ENCODE measurements around the gene POLD1. TPM values are rescaled to one million over a fixed set of nuclear protein-coding genes. Genes with fewer than 3 reads are reported as not detected.

The POLD1 gene
- total RNA-seq, 2 experiments from 2014 or later, result 117 to 119 TPM

- H3K27me3 Mint-ChIP-seq, result peaks cover 2% of the 10 kb centered on the region
- ChIA-PET POLR2A (no interaction called here), CTCF (interaction anchor here (0.8 to 1.0 kb wide), 2 partner anchors 10 to 106 kb away, joined by 3 read pairs; no protein-coding TSS in a partner anchor)
- H3K4me3 Mint-ChIP-seq, result no peak overlapping the region
- H3K27ac Mint-ChIP-seq, result no peak overlapping the region
- no peak for DNase-seq
- H3K4me1 Mint-ChIP-seq, result no peaks in the 10 kb centered on the region
- H3K36me3 Mint-ChIP-seq (ENCODE audit: low read depth), result no peaks in the 10 kb centered on the region
- no peaks in the 10 kb centered on the region for H3K9me3 Mint-ChIP-seq
Observed at GRCh38 chr19:50450369-50451222, 66.4 kb downstream of the POLD1 start.

- Mint-ChIP-seq H3K9me3 (no peaks in the 10 kb centered on the region), H3K27ac (no peak overlapping the region), H3K4me1 (no peaks in the 10 kb centered on the region), H3K36me3 (ENCODE audit: low read depth) (no peaks in the 10 kb centered on the region), H3K4me3 (no peak overlapping the region), H3K27me3 (peaks cover 2% of the 10 kb centered on the region)
- CTCF ChIA-PET, result interaction anchor here (1.0 kb wide), 1 partner anchor 10 kb away, joined by 3 read pairs; no protein-coding TSS in a partner anchor
- POLR2A ChIA-PET, result no interaction called here
- DNase-seq, result no peak
Observed at GRCh38 chr19:50451223-50451534, 67.0 kb downstream of the POLD1 start.

- POLR2A ChIA-PET, result no interaction called here
- H3K9me3 Mint-ChIP-seq, result no peaks in the 10 kb centered on the region
- H3K4me1 Mint-ChIP-seq, result no peaks in the 10 kb centered on the region
- H3K27ac Mint-ChIP-seq, result no peak overlapping the region
- peaks cover 11% of the 10 kb centered on the region for H3K27me3 Mint-ChIP-seq
- no peaks in the 10 kb centered on the region for H3K36me3 Mint-ChIP-seq (ENCODE audit: low read depth)
- CTCF ChIA-PET, result no interaction called here
- DNase-seq, result no peak
- H3K4me3 Mint-ChIP-seq, result no peak overlapping the region
Observed at GRCh38 chr19:50453243-50453642, 69.1 kb downstream of the POLD1 start.

GRCh38 chr19:50455992-50456391 is 71.8 kb downstream of the POLD1 start:
- CTCF ChIA-PET, result no interaction called here
- no peaks in the 10 kb centered on the region for H3K36me3 Mint-ChIP-seq (ENCODE audit: low read depth)
- H3K27me3 Mint-ChIP-seq, result peaks cover 15% of the 10 kb centered on the region
- DNase-seq, result no peak
- no peak overlapping the region for H3K27ac Mint-ChIP-seq
- peaks cover 11% of the 10 kb centered on the region for H3K4me1 Mint-ChIP-seq
- no peaks in the 10 kb centered on the region for H3K9me3 Mint-ChIP-seq
- POLR2A ChIA-PET, result no interaction called here
- no peak overlapping the region for H3K4me3 Mint-ChIP-seq

GRCh38 chr19:50457300-50457699 is 73.2 kb downstream of the POLD1 start:
- peaks cover 15% of the 10 kb centered on the region for H3K27me3 Mint-ChIP-seq
- no peak overlapping the region for H3K27ac Mint-ChIP-seq
- peaks cover 16% of the 10 kb centered on the region for H3K4me1 Mint-ChIP-seq
- no peaks in the 10 kb centered on the region for H3K36me3 Mint-ChIP-seq (ENCODE audit: low read depth)
- POLR2A ChIA-PET, result no interaction called here
- CTCF ChIA-PET, result no interaction called here
- no peak for DNase-seq
- H3K9me3 Mint-ChIP-seq, result no peaks in the 10 kb centered on the region
- H3K4me3 Mint-ChIP-seq, result no peak overlapping the region

GRCh38 chr19:50458396-50459066 is 74.4 kb downstream of the POLD1 start:
- CTCF ChIA-PET, result no interaction called here

GRCh38 chr19:50459067-50459456 is 74.9 kb downstream of the POLD1 start:
- Mint-ChIP-seq H3K4me1 (peaks cover 16% of the 10 kb centered on the region), H3K9me3 (no peaks in the 10 kb centered on the region), H3K27ac (no peak overlapping the region), H3K4me3 (no peak overlapping the region), H3K27me3 (peaks cover 16% of the 10 kb centered on the region), H3K36me3 (ENCODE audit: low read depth) (no peaks in the 10 kb centered on the region)
- no peak for DNase-seq
- CTCF ChIA-PET, result no interaction called here
- POLR2A ChIA-PET, result interaction anchor here (0.6 kb wide), 1 partner anchor 32 kb away, joined by 4 read pairs; no protein-coding TSS in a partner anchor

More at GRCh38 chr19:50458396-50459066, 74.4 kb downstream of the POLD1 start:
- no peak for DNase-seq
- Mint-ChIP-seq H3K27me3 (peaks cover 16% of the 10 kb centered on the region), H3K36me3 (ENCODE audit: low read depth) (no peaks in the 10 kb centered on the region), H3K27ac (no peak overlapping the region), H3K9me3 (no peaks in the 10 kb centered on the region), H3K4me1 (peaks cover 16% of the 10 kb centered on the region), H3K4me3 (no peak overlapping the region)
- POLR2A ChIA-PET, result interaction anchor here (0.6 kb wide), 1 partner anchor 31 kb away, joined by 4 read pairs; no protein-coding TSS in a partner anchor

- peaks cover 16% of the 10 kb centered on the region for H3K4me1 Mint-ChIP-seq
- H3K4me3 Mint-ChIP-seq, result no peak overlapping the region
- ChIA-PET CTCF (interaction anchor here (1.0 to 2.0 kb wide), 3 partner anchors 97 to 102 kb away, joined by 3 to 20 read pairs (median 3); no protein-coding TSS in a partner anchor), POLR2A (interaction anchor here (0.9 to 1.6 kb wide), 3 partner anchors 28 to 91 kb away, joined by 4 to 7 read pairs (median 4); partner anchors contain the start of genes MYBPC2 and NR1H2)
- H3K27me3 Mint-ChIP-seq, result peaks cover 16% of the 10 kb centered on the region
- no peak for DNase-seq
- H3K27ac Mint-ChIP-seq, result no peak overlapping the region
- H3K9me3 Mint-ChIP-seq, result no peaks in the 10 kb centered on the region
- no peaks in the 10 kb centered on the region for H3K36me3 Mint-ChIP-seq (ENCODE audit: low read depth)
Observed at GRCh38 chr19:50459638-50460037, 75.5 kb downstream of the POLD1 start.

- DNase-seq, result peak; percentile 22
- Mint-ChIP-seq H3K9me3 (no peaks in the 10 kb centered on the region), H3K27me3 (peaks cover 16% of the 10 kb centered on the region), H3K36me3 (ENCODE audit: low read depth) (no peaks in the 10 kb centered on the region), H3K4me1 (peaks cover 16% of the 10 kb centered on the region), H3K27ac (peak overlapping the region; percentile 19), H3K4me3 (no peak overlapping the region)
- CTCF ChIA-PET, result interaction anchor here (0.6 to 2.0 kb wide), 11 partner anchors 10 to 103 kb away, joined by 3 to 20 read pairs (median 3); partner anchors contain the start of genes NR1H2 and POLD1
- POLR2A ChIA-PET, result interaction anchor here (0.9 to 1.8 kb wide), 6 partner anchors 13 to 92 kb away, joined by 3 to 7 read pairs (median 4); partner anchors contain the start of genes JOSD2, MYBPC2, NR1H2 and POLD1
Observed at GRCh38 chr19:50460161-50460765, 76.1 kb downstream of the POLD1 start.

- H3K27ac Mint-ChIP-seq, result no peak overlapping the region
- H3K4me1 Mint-ChIP-seq, result peaks cover 16% of the 10 kb centered on the region
- H3K36me3 Mint-ChIP-seq (ENCODE audit: low read depth), result no peaks in the 10 kb centered on the region
- no peak overlapping the region for H3K4me3 Mint-ChIP-seq
- POLR2A ChIA-PET, result interaction anchor here (1.1 to 1.8 kb wide), 5 partner anchors 12 to 93 kb away, joined by 3 to 7 read pairs (median 3); partner anchors contain the start of genes JOSD2, MYBPC2 and POLD1
- peak; percentile 74 for DNase-seq
- CTCF ChIA-PET, result interaction anchor here (0.5 to 2.1 kb wide), 10 partner anchors 11 to 104 kb away, joined by 3 to 20 read pairs (median 4); partner anchors contain the start of genes NR1H2 and POLD1
- no peaks in the 10 kb centered on the region for H3K9me3 Mint-ChIP-seq
- peaks cover 16% of the 10 kb centered on the region for H3K27me3 Mint-ChIP-seq
Observed at GRCh38 chr19:50461066-50461875, 77.1 kb downstream of the POLD1 start.

- H3K4me3 Mint-ChIP-seq, result no peak overlapping the region
- H3K27me3 Mint-ChIP-seq, result peaks cover 8% of the 10 kb centered on the region
- CTCF ChIA-PET, result interaction anchor here (0.7 to 2.1 kb wide), 3 partner anchors 95 to 228 kb away, joined by 3 to 7 read pairs (median 4); no protein-coding TSS in a partner anchor
- H3K9me3 Mint-ChIP-seq, result no peaks in the 10 kb centered on the region
- DNase-seq, result no peak
- peaks cover 16% of the 10 kb centered on the region for H3K4me1 Mint-ChIP-seq
- no peaks in the 10 kb centered on the region for H3K36me3 Mint-ChIP-seq (ENCODE audit: low read depth)
- no peak overlapping the region for H3K27ac Mint-ChIP-seq
- POLR2A ChIA-PET, result interaction anchor here (0.9 kb wide), 1 partner anchor 20 kb away, joined by 3 read pairs; no protein-coding TSS in a partner anchor
Observed at GRCh38 chr19:50462970-50463369, 78.8 kb downstream of the POLD1 start.

GRCh38 chr19:50464348-50464747 is 80.2 kb downstream of the POLD1 start:
- H3K4me3 Mint-ChIP-seq, result no peak overlapping the region
- ChIA-PET CTCF (interaction anchor here (0.6 kb wide), 1 partner anchor 133 kb away, joined by 3 read pairs; no protein-coding TSS in a partner anchor), POLR2A (no interaction called here)
- H3K36me3 Mint-ChIP-seq (ENCODE audit: low read depth), result no peaks in the 10 kb centered on the region
- no peak for DNase-seq
- H3K27ac Mint-ChIP-seq, result no peak overlapping the region
- peaks cover 16% of the 10 kb centered on the region for H3K4me1 Mint-ChIP-seq
- H3K9me3 Mint-ChIP-seq, result no peaks in the 10 kb centered on the region
- H3K27me3 Mint-ChIP-seq, result peaks cover 3% of the 10 kb centered on the region
